GM19397 (cell line): ENCODE measurements around the gene DISP3.

Experiments used
- ATAC-seq: cut with Tn5 transposase; IDR thresholded peaks from one replicate; pipeline ENCODE4 v1.9.1; 2021; ENCODE audit warnings: mild to moderate bottlenecking, moderate library complexity; ENCODE audit not compliant: unreplicated experiment

DISP3 gene

DNA sequence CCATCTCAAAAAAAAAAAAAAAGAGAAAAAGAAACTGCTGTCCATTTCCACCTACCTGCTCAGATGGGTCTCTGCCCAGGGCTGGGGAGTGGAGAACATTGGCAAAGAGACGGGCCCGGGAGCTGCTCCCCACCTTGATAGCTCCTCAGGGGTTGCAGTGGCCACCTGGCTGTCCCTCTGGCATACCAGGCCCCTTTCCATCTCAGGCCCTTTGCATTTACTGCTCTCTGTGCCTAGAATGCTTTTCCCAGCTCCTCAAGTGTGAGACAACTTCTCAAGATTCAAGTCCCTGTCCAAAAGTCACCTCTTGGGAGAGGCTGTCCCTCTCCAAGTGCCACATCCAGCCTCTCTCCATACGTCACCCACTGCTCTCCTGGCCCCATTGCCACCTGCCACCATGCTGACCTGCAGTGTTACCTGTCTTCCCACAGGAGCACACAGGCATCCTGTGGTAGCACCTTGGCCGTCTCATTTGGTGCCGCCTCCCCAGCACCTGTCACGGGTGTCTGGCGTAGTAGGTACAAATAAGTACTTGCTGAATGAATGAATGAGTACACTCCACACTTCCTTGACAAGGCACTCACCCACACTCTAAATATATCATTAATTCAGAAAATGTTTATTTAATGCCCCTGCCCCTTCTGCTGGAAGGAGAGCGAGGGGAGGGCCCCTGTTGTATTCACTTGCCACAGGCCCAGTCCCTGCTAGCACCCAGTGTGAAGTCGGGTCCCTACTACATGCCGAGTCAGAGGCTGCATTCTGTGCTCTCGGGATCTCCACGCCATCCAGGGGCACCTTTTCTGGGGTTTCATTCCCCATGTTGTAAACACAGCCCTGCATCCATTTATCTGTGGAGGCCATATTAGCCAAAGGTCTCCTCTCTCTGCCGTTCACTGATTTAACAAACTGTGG lies 48.8 kb downstream of the DISP3 start:
- ATAC-seq = no peak

DNA sequence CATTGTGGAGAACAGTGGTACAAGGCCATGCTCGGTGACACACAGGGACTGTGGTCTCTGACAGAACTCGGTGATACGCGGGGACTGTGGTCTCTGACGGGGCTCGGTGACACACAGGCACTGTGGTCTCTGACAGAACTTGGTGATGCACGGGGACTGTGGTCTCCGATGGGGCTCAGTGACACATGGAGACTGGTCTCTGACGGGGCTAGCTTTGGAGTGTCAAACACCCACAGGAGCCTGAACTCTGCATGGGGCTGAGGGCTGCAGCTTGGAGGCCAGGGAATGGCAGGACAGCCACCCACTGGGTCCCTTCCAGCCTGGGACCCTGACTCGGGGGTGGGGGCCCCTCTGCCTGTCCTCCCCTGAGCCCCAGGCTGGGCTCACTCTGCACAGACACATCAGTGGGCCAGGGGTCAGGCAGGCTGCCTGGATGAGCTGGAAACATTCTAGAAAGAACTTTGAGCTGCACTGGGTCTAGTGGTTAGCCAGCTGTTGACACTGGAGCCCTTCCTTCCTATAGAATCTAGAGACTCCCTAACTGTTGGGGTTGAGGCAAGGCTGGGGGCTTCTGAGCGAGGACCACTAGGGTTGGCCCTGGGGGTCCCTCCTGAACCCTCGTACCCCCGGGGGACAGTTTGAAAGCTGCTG lies 49.8 kb downstream of the DISP3 start:
- no peak for ATAC-seq

DNA sequence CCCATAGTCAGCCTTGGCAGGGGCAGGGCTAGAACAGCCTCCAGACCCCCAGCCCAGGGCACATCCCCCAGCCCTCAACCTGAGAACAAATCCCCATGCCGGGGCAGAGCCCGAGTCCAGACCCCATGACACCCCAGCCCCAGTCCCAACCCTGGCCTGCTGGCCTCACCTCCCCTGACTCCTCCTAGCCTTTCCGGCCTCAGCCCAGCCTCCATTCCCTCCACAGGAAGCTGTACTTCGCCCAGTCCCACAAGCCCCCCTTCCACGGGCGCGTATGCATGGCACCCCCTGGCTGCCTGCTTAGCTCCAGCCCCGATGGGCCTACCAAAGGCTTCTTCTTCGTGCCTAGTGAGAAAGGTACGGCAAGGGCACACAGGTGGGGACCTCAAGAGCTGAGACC lies 50.4 kb downstream of the DISP3 start:
- ATAC-seq = no peak

GRCh38 chr1:11529763-11530730 lies 51.1 kb downstream of the DISP3 start:
- no peak for ATAC-seq

DNA sequence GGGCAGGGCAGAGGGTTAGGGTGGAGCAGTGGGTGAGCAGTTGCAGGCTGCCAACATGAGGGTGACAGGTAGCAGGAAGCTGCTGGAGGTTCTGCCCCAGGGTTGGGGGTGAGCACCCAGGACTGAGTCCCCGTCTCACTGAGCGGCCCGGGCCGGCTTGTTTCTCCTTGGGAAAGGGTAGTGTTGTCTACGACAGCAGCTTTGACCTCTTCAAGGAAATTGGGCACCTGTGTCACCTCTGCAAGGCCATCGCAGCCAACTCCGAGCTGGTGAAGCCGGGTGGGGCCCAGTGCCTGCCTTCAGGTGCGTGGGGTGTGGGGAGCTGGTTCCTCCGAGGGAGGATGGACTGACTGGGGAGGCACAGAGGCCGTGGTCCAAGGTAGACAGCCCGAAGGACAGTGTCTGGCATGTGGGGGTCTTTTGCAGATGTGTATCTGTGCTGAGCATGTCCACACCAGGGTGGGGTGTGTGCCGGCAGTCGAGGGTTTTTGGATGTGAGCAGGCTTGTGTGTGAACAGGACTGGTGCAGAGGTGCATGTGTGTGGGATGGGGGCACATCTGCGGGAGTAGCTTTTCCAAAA lies 51.9 kb downstream of the DISP3 start:
- ATAC-seq = no peak

DNA sequence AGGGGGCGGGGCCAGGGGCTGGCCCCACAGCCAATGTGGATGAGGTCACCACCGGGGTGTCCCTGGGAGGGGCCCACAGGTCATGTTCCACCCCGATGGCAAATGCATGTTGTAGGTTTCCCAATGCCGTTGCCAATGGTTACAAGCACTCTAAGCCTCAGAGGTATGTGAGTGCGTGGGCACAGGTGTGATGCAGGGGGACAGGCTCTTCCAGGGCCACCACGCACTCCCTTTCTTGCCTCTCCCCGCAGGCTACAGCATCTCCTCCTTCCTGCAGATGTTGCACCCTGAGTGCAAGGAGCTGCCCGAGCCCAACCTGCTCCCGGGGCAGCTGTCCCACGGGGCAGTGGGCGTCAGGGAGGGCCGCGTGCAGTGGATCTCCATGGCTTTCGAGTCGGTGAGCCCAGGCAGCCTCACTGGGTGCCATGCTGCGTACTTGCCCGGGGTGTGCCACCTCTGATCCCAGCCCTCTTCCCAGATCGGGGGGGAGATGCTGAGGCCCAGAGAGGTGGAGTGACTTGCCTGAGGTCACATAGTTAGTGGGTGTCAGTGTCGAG lies 52.4 kb downstream of the DISP3 start:
- no peak for ATAC-seq

GRCh38 chr1:11531943-11532342 lies 53.0 kb downstream of the DISP3 start:
- no peak for ATAC-seq

- no peak for ATAC-seq
Measured at GRCh38 chr1:11533790-11534787, 55.1 kb downstream of the DISP3 start.

DNA sequence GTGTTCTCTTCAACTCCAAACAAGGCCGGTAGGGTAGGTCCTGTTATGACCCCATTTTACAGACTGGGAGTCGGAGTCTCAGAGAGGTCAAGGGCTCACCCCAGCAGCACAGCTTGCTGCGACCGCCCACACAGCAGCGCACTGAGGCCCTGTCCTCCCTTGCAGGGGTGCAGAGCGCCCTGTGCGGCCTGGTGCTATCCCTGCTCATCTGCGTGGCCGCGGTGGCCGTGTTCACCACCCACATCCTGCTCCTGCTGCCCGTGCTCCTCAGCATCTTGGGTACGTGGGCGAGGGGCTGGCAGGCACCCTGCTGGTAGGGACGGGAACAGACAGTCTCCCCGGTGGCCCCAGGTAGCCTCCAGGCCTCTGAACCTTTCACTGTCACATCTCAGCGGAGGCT lies 55.9 kb downstream of the DISP3 start:
- no peak for ATAC-seq

DNA sequence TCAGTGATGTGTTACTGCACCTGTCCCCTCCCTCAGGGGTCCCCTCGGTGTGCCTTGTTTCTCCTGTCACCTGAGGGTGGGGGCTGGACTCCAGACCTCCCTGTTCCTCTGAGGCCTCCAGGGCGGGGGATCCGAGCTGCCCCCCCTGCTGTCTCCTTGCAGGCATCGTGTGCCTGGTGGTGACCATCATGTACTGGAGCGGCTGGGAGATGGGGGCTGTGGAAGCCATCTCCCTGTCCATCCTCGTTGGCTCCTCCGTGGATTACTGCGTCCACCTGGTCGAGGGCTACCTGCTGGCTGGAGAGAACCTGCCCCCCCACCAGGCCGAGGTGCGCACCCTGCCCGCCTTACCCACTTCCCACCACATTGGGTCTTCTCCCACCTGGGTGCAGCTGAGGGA lies 56.4 kb downstream of the DISP3 start:
- ATAC-seq = no peak

- no peak for ATAC-seq
Measured at GRCh38 chr1:11535761-11536572, 57.0 kb downstream of the DISP3 start.

DNA sequence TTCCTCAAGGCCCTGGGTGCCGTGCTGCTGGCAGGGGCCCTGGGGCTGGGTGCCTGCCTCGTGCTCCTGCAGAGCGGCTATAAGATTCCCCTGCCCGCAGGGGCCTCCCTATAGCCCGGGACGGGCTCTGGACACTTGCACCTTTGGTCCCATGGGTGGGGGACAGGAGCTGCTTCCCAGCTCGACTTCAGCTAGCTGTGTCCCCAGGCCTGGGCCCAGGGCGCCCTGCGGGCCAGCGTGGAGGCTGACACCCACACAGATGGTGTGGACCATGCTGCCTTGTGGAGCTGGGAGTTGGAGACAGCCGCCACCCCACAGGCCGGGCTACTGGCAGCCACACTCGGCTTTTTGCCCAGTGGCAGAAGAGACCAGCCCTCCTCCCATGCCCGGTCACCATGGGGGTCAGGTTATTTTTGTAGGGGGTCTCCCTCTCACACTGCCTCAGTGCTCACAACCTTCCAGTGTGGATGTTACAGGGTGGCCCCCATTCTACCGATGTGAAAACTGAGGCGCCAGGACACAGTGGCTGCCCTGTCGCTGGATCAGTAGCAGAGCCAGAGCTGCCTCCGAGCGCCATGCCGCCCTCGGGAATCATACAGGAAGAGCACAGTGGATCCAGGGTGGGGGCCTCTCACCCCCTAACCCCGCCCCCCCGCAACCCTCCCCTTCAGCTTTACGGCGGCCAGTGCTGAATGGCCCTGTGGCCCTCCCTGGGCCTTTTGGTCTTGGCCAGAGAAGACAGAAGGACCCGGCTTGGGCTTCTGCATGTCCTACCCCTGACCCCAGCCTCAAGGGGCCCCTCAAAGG lies 57.8 kb downstream of the DISP3 start:
- ATAC-seq = no peak

- no peak for ATAC-seq
Measured at GRCh38 chr1:11537380-11537764, 58.4 kb downstream of the DISP3 start.

GRCh38 chr1:11537854-11538591 lies 59.1 kb downstream of the DISP3 start:
- ATAC-seq = no peak

GRCh38 chr1:11538886-11539285 lies 59.9 kb downstream of the DISP3 start:
- no peak for ATAC-seq

GRCh38 chr1:11539850-11540772 lies 61.2 kb downstream of the DISP3 start:
- ATAC-seq = no peak
